HG03558 (cell line): ENCODE data around the gene SYNJ2.

ENCODE experiments used
- ATAC-seq: cut with Tn5 transposase; IDR thresholded peaks from one replicate; pipeline ENCODE4 v1.9.1; 2021; ENCODE audit warnings: moderate number of reproducible peaks; ENCODE audit not compliant: unreplicated experiment; ENCODE audit errors: extremely low read depth

The SYNJ2 gene

GRCh38 chr6:158010591-158011477 is 29.2 kb downstream of the SYNJ2 start:
- no peak for ATAC-seq

DNA sequence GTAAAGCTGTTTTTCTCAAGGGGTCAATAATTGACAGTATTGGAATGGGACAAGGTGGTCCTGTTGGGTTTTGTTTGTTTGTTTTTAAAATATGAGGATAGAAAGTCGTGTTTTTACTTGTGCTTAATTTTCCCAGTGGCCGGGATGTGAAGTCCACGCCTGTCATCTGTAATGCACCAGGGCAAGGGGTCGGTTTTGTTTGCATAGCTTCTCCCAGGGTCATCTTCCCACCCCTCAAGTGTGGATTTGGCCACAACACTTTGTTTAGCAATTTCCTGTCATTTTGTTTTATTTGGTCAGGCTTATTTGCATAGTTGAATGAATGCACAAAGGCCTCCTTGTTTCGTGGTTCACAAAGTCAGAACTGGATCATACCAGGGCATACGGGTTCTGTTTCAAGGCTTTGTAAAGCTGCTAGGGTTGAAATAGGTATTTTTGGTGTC is 29.8 kb downstream of the SYNJ2 start:
- ATAC-seq, result no peak

DNA sequence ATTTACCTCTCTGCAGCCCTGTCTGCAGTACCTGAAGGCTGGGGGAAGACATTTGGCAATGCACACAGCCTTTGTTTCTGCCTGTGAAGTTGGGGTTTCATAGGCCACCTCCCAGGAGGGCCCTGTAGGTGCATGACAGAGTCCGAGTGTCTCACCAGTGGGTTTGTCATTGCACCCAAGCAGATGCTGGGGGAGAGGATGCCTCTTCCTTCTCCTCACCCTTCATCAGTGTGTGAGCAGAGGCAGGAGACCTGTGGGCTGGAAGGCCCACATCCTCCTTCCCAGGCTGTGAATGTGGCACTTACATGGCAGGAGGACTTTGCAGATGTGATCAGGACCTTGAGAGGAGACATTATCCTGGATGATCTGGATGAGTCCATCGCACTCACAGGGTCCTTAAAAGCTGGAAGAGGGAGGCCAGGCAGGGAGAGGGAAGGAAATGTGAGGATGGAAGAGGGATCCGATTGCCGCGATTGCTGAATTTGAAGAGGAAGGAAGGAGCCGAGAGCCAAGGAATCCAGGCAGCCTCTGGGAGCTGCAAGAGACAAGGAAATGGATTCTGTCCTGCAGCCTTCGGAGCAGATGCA is 30.4 kb downstream of the SYNJ2 start:
- no peak for ATAC-seq

GRCh38 chr6:158013904-158014504 is 32.3 kb downstream of the SYNJ2 start:
- ATAC-seq, result no peak

GRCh38 chr6:158014505-158015187 is 33.0 kb downstream of the SYNJ2 start:
- no peak for ATAC-seq

GRCh38 chr6:158015188-158015506 is 33.5 kb downstream of the SYNJ2 start:
- no peak for ATAC-seq

GRCh38 chr6:158016571-158017383 is 35.1 kb downstream of the SYNJ2 start:
- no peak for ATAC-seq

DNA sequence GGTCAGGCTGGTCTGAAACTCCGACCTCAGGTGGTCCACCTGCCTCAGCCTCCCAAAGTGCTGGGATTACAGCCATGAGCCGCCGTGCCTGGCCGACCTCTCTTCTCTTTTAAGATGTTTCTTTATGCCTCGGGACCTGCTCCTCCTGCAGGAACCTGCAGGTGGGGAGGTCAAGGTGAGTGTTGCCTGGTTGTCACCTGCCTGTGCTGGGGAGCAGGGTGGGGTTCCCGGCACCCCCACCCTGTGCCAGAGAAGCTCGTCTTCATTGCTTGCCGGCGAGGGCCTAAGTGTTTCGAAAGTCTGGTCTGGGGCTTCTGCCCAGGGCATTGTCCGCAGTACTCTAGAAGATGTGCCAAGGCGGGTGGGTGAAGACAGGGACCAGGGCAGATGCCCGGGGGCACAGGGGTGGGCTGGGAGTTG is 36.0 kb downstream of the SYNJ2 start:
- no peak for ATAC-seq

GRCh38 chr6:158018041-158018771 is 36.5 kb downstream of the SYNJ2 start:
- ATAC-seq, result no peak

DNA sequence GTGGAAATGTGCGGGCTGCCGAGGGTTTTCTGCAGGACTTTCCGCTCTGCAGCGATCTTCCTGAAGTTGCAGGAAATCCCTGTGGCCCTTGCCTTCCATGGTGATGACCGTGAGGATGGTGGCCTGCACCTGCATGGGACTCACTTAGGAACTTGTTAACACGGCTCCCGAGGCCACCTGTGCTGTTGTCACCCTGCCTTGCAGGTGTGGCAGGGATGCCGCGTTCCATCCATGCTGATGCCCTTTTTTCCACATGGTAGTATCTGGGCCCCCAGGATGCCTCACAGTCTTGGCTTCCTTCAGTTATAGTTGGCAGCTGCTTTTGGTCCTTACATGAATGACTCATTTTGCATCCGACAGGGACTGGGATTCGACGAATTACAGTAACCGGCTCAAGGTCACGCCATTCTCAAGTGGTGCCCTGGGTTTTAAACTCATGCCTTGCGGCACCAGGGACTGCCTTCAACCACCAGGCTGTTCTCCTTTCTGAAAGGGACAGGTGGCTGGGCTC is 37.2 kb downstream of the SYNJ2 start:
- ATAC-seq, result no peak

DNA sequence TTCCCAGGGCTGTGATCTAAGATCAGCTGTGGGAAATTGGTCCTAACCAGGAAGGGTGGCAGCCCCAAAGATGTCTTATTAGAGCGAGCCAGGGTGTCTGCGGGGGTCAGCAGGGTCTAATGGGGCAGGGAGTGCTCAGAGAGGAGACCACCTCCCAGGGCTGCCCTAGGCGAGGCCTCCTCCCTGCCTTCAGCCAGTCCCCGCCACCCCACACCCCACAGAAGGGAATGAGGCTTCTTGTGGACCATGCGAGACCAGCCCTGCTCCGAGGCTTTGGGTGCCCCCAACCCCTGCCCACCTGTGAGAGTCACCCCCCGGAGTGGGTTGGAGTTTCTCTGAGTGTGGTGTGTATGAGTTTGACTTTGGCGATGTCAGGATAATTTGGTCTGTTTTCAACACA is 37.8 kb downstream of the SYNJ2 start:
- no peak for ATAC-seq

DNA sequence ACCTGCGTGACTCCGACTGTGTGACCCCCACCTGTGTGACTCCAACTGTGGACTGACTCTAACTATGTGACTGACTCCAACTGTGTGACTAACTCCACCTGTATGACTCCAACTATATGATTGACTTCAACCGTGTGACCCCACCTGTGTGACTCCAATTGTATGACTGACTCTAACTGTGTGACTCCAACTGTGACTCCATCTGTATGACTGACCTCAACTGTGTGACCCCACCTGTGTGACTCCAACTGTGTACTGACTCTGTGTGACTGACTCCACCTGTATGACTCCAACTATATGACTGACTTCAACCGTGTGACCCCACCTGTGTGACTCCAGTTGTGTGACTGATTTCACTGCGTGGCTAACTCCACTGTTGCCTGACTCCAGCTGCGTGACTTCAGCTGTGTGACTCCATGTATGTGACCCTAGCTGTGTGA is 38.6 kb downstream of the SYNJ2 start:
- no peak for ATAC-seq

- ATAC-seq, result no peak
Observed at GRCh38 chr6:158020811-158021210, 39.1 kb downstream of the SYNJ2 start.

GRCh38 chr6:158021376-158021775 is 39.7 kb downstream of the SYNJ2 start:
- ATAC-seq, result no peak

DNA sequence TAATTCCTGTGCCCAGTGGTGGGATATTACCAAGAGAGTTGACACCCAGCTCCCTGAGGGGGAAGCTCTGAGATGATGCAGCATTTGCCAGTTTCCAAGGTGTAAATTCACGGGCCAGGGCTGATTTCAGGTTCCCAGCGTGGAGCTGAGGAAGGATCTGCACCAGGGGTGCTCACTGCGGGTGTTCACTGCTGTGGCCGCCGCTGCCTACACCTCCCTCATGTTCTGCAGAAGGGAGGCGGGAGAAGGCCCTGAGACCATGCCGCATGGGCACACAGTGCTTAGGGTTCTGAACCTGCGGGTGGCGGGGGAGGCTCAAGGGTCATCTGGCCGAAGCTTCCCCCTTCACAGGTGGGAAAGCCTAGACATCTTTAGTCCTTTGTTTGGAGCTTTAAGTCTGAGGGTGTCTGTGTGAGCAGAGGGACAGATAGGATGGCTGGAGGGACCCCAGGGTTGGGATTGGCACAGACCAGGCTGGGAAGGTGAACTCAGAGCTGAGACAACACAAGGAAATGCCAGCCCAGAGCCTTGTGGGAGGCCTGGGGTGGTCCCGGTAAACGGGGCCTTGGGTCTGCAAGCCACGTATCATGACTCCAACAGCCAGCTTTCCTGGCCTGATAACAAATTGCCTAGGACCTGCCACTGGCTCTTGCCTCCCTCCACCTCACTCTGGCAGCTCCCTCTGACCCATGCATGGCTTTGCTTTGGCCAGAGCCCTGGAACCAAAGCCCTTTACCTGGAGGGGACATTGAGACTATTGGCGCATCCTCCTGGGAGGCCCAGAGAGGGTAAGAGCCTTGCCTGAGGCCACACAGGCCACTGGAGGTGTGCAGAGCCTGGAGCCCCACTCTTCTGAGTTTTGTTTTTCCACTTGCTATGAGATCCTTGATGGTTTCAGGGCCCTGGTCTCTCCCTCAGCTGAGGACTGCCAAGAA is 40.4 kb downstream of the SYNJ2 start:
- ATAC-seq, result no peak

- ATAC-seq, result no peak
Observed at GRCh38 chr6:158022749-158023596, 41.3 kb downstream of the SYNJ2 start.

DNA sequence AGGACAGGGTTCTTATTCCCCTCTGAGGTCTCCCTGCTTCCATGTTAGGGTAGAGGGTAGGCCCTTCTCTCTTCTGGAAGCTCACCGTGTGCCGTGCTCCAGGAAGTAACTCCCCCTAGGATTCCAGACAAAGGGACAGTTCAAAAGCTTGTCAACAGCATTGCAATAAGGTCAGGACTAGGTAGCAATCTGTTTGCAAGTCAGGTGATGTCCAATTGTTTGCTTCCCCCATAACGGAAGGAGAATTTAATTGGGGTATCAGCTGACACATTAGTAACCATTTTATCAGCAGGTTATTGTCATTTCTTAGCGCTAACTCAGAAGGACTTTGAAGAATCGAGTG is 41.9 kb downstream of the SYNJ2 start:
- ATAC-seq, result no peak
